EH (cell line): ENCODE results near the gene SETBP1.

Experiments
- DNase-seq: peaks from one replicate; pipeline ENCODE4 v3.0.0-alpha.2; 2015; ENCODE audit warnings: low read depth

Gene SETBP1

DNA sequence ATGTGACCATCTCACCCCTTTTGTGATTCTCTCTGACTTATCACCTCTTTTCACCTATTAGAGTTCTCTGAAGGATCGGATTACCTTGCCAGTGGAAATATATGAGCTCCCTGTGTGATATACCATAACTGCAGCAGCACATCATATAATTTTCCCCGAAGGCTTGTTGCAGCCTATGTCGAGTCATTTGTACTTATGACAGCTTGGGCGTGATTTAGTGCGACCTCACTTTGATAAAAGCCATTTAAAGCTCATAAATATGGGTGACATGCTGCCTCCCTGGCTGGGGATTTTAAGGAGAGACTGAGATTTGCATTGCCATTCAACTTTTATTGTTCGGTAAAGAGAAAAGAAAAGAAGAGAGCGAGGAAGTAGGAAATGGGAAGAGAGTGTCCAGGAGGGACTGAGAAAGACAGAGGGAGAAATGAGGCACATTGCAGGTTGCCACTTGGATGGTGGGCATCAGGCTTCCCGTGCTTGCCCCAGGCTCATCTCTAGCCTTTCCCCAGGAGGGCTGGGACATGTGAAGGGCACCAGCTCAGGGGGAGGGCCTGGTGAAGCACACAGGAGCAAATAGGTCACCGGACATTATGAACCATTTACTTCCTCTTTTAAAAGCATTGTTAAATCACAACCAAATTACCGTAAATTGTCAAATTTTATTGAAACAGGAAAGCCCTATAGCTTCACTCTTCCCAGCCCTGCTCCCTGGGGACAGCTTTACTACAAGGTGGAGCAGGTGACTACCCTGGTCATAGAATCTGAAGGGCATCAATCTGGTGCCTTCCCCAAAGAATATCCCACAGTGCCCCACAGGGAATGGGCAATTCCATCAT is 161.3 kb downstream of the SETBP1 start:
- no peak for DNase-seq

GRCh38 chr18:44842588-44843412 is 162.1 kb downstream of the SETBP1 start:
- no peak for DNase-seq

- no peak for DNase-seq
Measured at GRCh38 chr18:44844486-44844885, 163.8 kb downstream of the SETBP1 start.

GRCh38 chr18:44846450-44846849 is 165.8 kb downstream of the SETBP1 start:
- DNase-seq = no peak

DNA sequence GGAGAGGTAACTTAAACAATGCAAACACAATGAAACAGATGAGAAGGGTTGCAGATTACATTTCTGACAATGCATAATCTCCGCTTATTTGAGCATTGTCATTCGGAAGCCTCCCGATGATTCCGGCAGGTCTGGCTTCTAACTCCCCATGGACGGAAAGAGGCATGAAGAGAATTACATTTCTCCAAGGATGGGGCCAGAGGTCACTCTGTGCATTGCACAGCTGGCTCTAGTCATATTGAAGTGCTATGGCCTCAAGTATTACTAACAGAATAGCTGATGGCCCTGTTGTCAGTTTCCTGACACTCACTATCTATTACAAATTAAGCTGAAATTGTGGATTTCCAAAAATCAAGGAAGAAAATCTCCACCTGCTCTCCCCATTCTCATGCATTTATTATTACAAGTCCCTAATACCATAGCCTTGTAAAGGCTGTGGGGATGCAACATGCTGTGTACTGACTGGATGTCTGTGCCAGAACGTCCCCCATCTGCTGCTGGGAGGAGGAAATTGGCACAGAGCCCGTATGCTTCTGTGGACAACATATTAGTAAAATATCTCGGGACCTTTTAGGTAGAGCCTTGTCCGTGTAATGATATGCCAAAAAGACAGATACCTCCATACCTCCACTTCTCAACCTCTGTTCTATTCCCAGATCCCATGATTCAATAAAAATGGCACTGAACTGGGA is 168.1 kb downstream of the SETBP1 start:
- DNase-seq = no peak

DNA sequence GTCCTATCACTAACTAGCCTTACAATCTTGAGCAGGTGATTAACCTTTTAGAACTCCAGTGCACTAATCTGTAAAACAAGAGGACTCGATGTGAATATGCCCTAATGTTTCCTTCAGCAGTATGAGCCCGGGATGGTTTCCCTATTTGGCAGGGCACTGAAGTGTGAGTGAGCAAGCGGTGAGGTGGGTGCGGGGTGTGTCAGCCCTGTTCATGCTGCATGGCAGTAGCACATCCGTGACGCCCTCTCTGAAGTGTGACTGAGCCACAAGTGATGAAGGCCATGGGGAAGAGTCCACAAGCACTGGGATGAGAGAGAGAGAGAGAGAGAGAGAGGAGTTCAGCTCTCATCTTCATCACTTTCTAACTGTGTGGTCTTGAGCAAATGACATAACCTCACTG is 168.7 kb downstream of the SETBP1 start:
- DNase-seq = no peak

- DNase-seq = no peak
Measured at GRCh38 chr18:44850001-44850400, 169.3 kb downstream of the SETBP1 start.

- no peak for DNase-seq
Measured at GRCh38 chr18:44851856-44852621, 171.4 kb downstream of the SETBP1 start.

- peak; percentile 5 for DNase-seq
Measured at GRCh38 chr18:44852818-44853217, 172.1 kb downstream of the SETBP1 start.

GRCh38 chr18:44853430-44853829 is 172.7 kb downstream of the SETBP1 start:
- no peak for DNase-seq

GRCh38 chr18:44855681-44856080 is 175.0 kb downstream of the SETBP1 start:
- no peak for DNase-seq

- no peak for DNase-seq
Measured at GRCh38 chr18:44856157-44856556, 175.5 kb downstream of the SETBP1 start.

DNA sequence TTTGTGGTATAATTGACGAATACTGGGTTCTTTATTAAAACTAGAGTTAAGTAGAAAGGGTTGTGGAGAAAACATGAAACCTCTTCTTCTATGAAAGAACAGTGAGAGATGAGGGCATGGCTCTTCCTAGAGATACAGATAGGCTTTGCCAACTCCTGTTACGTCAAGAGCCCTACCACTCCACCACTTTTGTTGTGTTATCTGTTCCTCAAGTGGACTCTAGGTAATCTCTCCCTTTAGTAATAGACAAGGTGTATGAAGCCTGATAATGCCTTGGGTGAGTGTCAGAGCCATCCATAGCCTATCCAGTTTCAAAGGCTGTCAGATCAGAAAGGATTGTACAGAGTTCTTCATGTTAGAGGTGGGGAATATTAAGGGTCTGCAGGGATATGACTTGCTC is 176.4 kb downstream of the SETBP1 start:
- no peak for DNase-seq

DNA sequence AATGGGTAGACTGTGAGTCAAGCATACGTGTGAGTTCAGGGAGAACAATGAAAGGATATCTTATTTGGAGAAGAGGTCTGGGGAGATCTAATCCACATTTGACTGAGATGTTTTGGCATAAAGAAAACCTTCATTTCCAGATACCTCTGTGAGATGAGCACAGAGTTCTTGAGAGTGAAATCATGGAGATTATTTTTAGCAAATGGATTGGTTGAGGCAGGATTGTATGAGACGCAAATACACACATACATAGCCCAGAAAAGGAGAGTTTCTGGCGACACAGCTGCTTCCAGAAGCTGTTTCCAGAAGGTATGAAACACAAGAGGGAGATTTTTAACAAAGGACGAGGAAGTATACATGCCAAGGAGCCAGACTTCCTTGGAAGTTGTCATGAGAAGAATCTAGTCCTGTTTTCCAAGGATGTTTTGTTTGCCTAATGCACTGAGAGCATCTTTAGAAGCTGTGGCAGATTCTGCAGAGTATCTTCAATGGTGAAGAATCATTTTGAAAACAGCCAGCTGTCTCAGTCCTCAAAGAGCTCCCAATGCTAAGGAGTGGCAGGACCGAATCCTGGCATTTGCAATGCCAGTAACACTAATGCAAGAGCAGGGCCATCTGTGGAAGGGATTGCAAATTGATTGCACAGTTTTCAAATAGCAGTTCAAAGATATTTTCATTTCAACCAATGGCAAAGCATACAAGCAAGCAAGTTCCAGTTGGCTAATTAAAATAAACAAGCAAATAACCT is 177.2 kb downstream of the SETBP1 start:
- DNase-seq = no peak

DNA sequence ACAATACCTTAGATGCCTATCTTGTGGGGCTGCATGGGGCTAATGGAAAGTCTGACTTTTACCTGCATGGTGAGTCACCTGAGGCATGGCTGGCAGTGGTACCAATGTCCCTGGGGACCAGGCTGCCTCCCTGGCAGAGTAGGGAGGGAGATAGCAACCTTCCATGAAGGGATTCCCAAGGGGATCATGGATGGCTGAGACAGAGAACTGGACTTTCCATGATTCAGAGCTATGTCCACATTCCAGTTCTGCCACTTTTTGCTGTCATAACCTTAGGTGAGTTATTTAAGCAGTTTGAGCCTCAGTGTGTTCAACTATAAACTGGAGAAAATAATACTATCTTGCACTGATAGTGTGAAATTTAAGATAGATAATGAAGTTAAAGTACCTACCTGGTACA is 178.6 kb downstream of the SETBP1 start:
- DNase-seq = no peak

DNA sequence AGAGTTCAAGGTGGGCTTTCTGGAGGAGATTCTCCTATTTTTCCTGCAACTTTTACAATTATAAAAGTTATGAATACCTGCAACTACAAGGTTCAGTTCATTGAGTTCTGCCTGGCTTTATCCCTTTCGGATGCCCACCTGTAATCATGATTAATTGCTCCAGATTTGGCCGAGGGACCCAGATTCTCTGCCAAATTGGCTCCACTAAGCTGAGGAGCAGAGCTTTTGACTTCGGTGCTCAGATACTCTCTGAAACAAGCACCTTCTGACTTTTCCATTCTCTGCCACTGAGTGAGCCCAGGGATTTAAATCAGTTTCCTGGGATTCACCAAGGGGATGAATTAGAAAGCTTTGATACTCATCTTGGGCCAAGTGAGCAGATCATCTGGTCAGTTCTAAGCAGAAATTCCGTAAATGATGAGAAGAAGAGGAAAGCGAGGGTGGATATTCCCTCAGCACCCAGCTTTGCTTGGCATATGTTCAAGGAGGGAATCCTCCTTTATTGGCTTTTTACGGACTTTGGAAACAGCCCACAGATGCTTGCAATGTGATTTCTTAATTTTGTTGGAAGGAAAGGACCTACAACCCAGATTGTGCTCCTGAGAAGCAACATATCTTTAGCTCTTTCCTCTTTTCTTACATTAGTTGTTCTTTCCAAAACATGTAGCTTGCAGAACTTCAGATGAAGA is 179.2 kb downstream of the SETBP1 start:
- DNase-seq = no peak

GRCh38 chr18:44862112-44862511 is 181.4 kb downstream of the SETBP1 start:
- no peak for DNase-seq

GRCh38 chr18:44866103-44866502 is 185.4 kb downstream of the SETBP1 start:
- no peak for DNase-seq

- no peak for DNase-seq
Measured at GRCh38 chr18:44869533-44869932, 188.8 kb downstream of the SETBP1 start.
